ENCODE data around the gene MARK1.

The MARK1 gene

GRCh38 chr1:220699044-220699443 is 171.1 kb downstream of the MARK1 start:
- ChIA-PET CTCF (interaction anchor here (0.6 to 1.2 kb wide), 4 partner anchors 27 to 1499 kb away, joined by 3 to 5 read pairs (median 3); no protein-coding TSS in a partner anchor), POLR2A (ENCODE audit: low non-redundant PET) (interaction anchor here (0.7 kb wide), 1 partner anchor 185 kb away, joined by 9 read pairs; no protein-coding TSS in a partner anchor)
- H3K27ac ChIP-seq = no peak overlapping the region
- no peak for TF ChIP-seq CTCF (conservative IDR thresholded peaks at IDR 0.05; ENCODE audit: low read depth)
- DNase-seq (ENCODE audit: low spot score) = no peak

- ChIA-PET CTCF (interaction anchor here (0.7 to 1.5 kb wide), 3 partner anchors 15 to 33 kb away, joined by 3 to 11 read pairs (median 4); no protein-coding TSS in a partner anchor), POLR2A (ENCODE audit: low non-redundant PET) (no interaction called here)
- no peak for DNase-seq (ENCODE audit: low spot score)
- TF ChIP-seq CTCF (conservative IDR thresholded peaks at IDR 0.05; ENCODE audit: low read depth) = no peak
- no peak overlapping the region for H3K27ac ChIP-seq
These were observed 172.7 kb downstream of the MARK1 start for GRCh38 chr1:220700556-220701179.

GRCh38 chr1:220701974-220702373 is 174.0 kb downstream of the MARK1 start:
- CTCF ChIA-PET = interaction anchor here (0.5 to 1.5 kb wide), 3 partner anchors 8 to 863 kb away, joined by 3 to 11 read pairs (median 6); no protein-coding TSS in a partner anchor
- no peak for DNase-seq (ENCODE audit: low spot score)
- TF ChIP-seq CTCF (conservative IDR thresholded peaks at IDR 0.05; ENCODE audit: low read depth) = no peak
- POLR2A ChIA-PET (ENCODE audit: low non-redundant PET) = no interaction called here
- H3K27ac ChIP-seq = no peak overlapping the region

DNA sequence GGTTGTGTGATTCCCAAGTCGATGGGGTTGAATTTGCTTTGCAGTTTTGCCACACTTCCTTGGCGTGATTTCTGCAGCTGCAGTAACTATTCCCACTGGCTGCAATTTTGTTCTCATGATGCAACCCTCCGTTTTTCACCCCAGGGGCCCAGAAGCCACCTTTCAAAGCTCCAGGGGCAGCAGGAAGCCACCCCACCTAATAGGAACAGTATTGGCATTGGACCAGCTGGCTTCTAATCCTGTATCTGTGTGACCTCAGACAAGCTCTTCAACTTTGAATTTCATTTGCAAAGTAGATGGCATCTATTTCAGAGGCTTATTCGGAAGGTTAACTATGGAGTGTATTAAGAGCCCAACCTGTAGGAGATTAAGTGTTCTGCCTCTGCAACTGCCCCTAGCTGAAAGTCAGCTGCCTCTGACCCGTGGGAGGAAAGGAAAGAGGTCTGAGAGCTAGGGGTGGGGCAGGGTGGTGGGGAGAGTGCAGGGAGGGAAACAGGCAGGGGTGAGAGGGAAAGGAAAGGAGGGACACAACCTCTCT is 174.9 kb downstream of the MARK1 start:
- no peak for TF ChIP-seq CTCF (conservative IDR thresholded peaks at IDR 0.05; ENCODE audit: low read depth)
- H3K27ac ChIP-seq = no peak overlapping the region
- DNase-seq (ENCODE audit: low spot score) = no peak
- ChIA-PET CTCF (interaction anchor here (0.6 to 1.5 kb wide), 3 partner anchors 31 to 421 kb away, joined by 3 to 4 read pairs (median 3); no protein-coding TSS in a partner anchor), POLR2A (ENCODE audit: low non-redundant PET) (no interaction called here)

- no peak for DNase-seq (ENCODE audit: low spot score)
- POLR2A ChIA-PET (ENCODE audit: low non-redundant PET) = no interaction called here
- TF ChIP-seq CTCF (conservative IDR thresholded peaks at IDR 0.05; ENCODE audit: low read depth) = no peak
- CTCF ChIA-PET = interaction anchor here (0.6 to 1.5 kb wide), 3 partner anchors 80 to 877 kb away, joined by 3 read pairs; no protein-coding TSS in a partner anchor
- no peak overlapping the region for H3K27ac ChIP-seq
These were observed 175.4 kb downstream of the MARK1 start for GRCh38 chr1:220703305-220703704.

- no peak for DNase-seq (ENCODE audit: low spot score)
- POLR2A ChIA-PET (ENCODE audit: low non-redundant PET) = no interaction called here
- TF ChIP-seq CTCF (conservative IDR thresholded peaks at IDR 0.05; ENCODE audit: low read depth) = no peak
- CTCF ChIA-PET = interaction anchor here (1.0 kb wide), 1 partner anchor 27 kb away, joined by 5 read pairs; no protein-coding TSS in a partner anchor
- no peak overlapping the region for H3K27ac ChIP-seq
These were observed 177.8 kb downstream of the MARK1 start for GRCh38 chr1:220705782-220706181.
